ENCODE results near the gene PLA2G4A.

DNA sequence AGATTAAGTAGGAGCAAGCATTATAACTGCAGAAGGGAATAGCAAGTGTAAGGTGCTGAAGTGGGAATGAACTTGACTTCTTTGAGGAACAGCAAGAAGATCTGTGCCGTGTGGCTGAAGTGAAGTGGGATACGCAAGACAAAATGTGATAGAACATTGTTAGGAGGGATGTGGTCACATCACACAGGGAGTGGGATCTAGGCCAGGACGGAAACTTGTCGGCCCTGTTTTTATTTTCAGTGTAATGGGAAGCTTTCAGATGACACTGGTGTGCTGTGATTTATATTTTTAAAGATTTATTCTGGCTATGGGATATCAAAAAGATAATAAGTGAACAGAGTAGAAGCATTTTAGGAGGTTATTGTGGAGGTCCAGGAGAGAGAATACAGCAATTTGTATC is 116.4 kb downstream of the PLA2G4A start:
- TF ChIP-seq EZH2phosphoT487 (IDR thresholded peaks at IDR 0.05; ENCODE audit: insufficient read depth, low read depth), result no peak
- TF ChIP-seq EZH2 (IDR thresholded peaks at IDR 0.05; ENCODE audit: insufficient read depth, poor library complexity, severe bottlenecking), result no peak
